Activated T-cell treated with anti-CD3 and anti-CD28 coated beads for 48 hours (primary cell): ENCODE measurements around the gene CTSE.
A peak's percentile ranks its signal among the peaks of the same experiment; 100 is the strongest.
"Not testable (repeated sequence)": the region's sequence is repeated elsewhere in the genome, so short reads cannot be mapped to it uniquely, and the experiment has no call there.

Experiments
- DNase-seq: peaks from one replicate; pipeline ENCODE4 v3.0.0-alpha.2; 2020; ENCODE audit warnings: low read depth

CTSE gene

GRCh38 chr1:206023695-206024094 lies at the start of gene CTSE:
TSS of gene CTSE (minus strand) at chr1:206023895. CDS start at chr1:206023791, 104 bp downstream.
- no peak for DNase-seq

- DNase-seq = no peak
Observed at GRCh38 chr1:206070627-206071304, 47.1 kb upstream of the CTSE start.

- no peak for DNase-seq
Observed at GRCh38 chr1:206068314-206068713, 44.6 kb upstream of the CTSE start.

- DNase-seq = no peak
Observed at GRCh38 chr1:206067486-206068227, 44.0 kb upstream of the CTSE start.

GRCh38 chr1:206066479-206067171 lies 42.9 kb upstream of the CTSE start:
- DNase-seq = no peak

- no peak for DNase-seq
Observed at GRCh38 chr1:206065547-206066145, 42.0 kb upstream of the CTSE start.

- DNase-seq = not testable (repeated sequence)
Observed at GRCh38 chr1:206064501-206064900, 40.8 kb upstream of the CTSE start.

GRCh38 chr1:206064001-206064400 lies 40.3 kb upstream of the CTSE start:
- DNase-seq = not testable (repeated sequence)

GRCh38 chr1:206062464-206062863 lies 38.8 kb upstream of the CTSE start:
- DNase-seq = no peak

GRCh38 chr1:206060844-206061243 lies 37.1 kb upstream of the CTSE start:
- no peak for DNase-seq

GRCh38 chr1:206059355-206059915 lies 35.7 kb upstream of the CTSE start:
- no peak for DNase-seq

GRCh38 chr1:206058927-206059292 lies 35.2 kb upstream of the CTSE start:
- no peak for DNase-seq

GRCh38 chr1:206058289-206058926 lies 34.7 kb upstream of the CTSE start:
- not testable (repeated sequence) for DNase-seq

GRCh38 chr1:206055639-206056323 lies 32.1 kb upstream of the CTSE start:
- DNase-seq = not testable (repeated sequence)

- DNase-seq = not testable (repeated sequence)
Observed at GRCh38 chr1:206055069-206055625, 31.5 kb upstream of the CTSE start.

GRCh38 chr1:206053616-206054015 lies 29.9 kb upstream of the CTSE start:
- DNase-seq = not testable (repeated sequence)

- DNase-seq = not testable (repeated sequence)
Observed at GRCh38 chr1:206052919-206053610, 29.4 kb upstream of the CTSE start, which contains the start of gene RHEX. TSS of gene RHEX (plus strand) at chr1:206053173. CDS start at chr1:206097829, 44,656 bp downstream.

- DNase-seq = not testable (repeated sequence)
Observed at GRCh38 chr1:206052231-206052865, 28.7 kb upstream of the CTSE start.

- peak; percentile 21 for DNase-seq
Observed at GRCh38 chr1:206050655-206051235, 27.1 kb upstream of the CTSE start.
